ENCODE data around the gene RAPGEF5. TPM values are rescaled to one million over a fixed set of nuclear protein-coding genes. Genes with fewer than 3 reads are reported as not detected.

The RAPGEF5 gene
- total and polyA plus RNA-seq, 10 of the 15 experiments (the other 5 are each of a cell fraction or from before 2014, with no cell fraction given), result 0.38 to 4.0 (median 1.6) TPM; not detected in 1

DNA sequence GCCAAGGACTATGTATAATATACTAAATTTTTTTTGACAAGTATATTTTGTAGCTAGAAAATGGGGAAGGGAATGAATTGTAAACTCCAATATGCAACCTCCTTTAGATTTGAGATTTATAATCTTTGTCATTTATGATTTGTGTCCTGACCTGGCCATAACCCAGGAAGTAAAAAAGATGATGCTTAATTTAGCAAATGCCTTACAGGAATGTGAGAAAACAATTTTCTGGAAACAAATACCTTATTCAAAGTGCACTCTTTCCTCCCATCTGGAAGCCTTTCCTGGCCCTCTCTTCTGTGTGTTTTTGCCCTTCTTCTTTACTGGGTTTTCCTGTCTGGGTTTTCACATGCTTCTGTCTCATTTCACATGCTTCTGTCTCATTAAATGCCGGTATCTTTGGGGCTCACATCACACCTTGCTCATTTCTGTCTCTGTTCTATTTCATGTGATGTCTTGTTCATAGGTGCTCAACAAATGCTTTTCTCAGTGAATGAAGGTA is 149.2 kb downstream of the RAPGEF5 start (continued):
- TF ChIP-seq SREBF1 (IDR thresholded peaks at IDR 0.05; ENCODE audit: low read length) (no peak), SP1 (IDR thresholded peaks at IDR 0.05; ENCODE audit: low read depth, low read length) (no peak), CREM (IDR thresholded peaks at IDR 0.05; ENCODE audit: low read depth) (no peak), POLR2A (IDR thresholded peaks at IDR 0.05; ENCODE audit: low read depth, low read length) (no peak)
- TF ChIP-seq, protein P1, sequence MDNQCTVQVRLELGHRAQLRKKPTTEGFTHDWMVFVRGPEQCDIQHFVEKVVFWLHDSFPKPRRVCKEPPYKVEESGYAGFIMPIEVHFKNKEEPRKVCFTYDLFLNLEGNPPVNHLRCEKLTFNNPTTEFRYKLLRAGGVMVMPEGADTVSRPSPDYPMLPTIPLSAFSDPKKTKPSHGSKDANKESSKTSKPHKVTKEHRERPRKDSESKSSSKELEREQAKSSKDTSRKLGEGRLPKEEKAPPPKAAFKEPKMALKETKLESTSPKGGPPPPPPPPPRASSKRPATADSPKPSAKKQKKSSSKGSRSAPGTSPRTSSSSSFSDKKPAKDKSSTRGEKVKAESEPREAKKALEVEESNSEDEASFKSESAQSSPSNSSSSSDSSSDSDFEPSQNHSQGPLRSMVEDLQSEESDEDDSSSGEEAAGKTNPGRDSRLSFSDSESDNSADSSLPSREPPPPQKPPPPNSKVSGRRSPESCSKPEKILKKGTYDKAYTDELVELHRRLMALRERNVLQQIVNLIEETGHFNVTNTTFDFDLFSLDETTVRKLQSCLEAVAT (IDR thresholded peaks at IDR 0.05), result no peak
- TF ChIP-seq, protein P2, sequence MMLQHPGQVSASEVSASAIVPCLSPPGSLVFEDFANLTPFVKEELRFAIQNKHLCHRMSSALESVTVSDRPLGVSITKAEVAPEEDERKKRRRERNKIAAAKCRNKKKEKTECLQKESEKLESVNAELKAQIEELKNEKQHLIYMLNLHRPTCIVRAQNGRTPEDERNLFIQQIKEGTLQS (IDR thresholded peaks at IDR 0.05; ENCODE audit: borderline replicate concordance, extremely low read depth, low read depth, low read length), result no peak

DNA sequence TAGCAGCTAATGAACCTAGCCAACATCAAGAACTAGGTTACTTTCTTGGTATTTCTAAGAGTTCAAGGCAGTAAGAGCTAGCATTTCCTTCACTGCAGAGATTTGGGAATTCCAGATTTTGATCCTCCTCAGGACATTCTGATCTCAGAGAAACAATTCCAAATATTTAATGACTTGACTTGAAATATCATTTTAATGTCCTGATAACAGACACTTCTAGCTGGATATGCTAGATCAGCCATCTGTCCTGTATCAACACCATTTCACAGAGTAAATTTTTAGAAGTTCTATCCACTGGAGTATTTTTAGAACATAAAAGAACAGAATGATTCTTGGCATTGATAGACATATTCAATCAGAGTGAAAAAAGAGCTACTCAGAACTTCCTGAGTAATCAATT is 151.3 kb downstream of the RAPGEF5 start:
- ChIA-PET SMC1A (ENCODE audit: uncharacterized antibody, unreplicated experiment) (interaction anchor here (0.7 to 1.5 kb wide), 5 partner anchors 11 to 374 kb away, joined by 3 to 4 read pairs (median 3); no protein-coding TSS in a partner anchor), POLR2A (interaction anchor here (0.5 kb wide), 1 partner anchor 254 kb away, joined by 3 read pairs; no protein-coding TSS in a partner anchor), CTCF (interaction anchor here (0.8 to 1.4 kb wide), 3 partner anchors 9 to 95 kb away, joined by 3 read pairs; no protein-coding TSS in a partner anchor), RAD21 (ENCODE audit: unreplicated experiment) (interaction anchor here (0.7 to 1.1 kb wide), 2 partner anchors 13 to 94 kb away, joined by 3 read pairs; no protein-coding TSS in a partner anchor)
- H3K27me3 ChIP-seq (replicated peaks in 1 of 2; ENCODE audit: control insufficient read depth in 2 of 2, insufficient read depth in 2 of 2, low read length in 1 of 2), result no peaks in the 10 kb centered on the region
- DNase-seq (ENCODE audit: low read depth, low spot score) (no peak), ATAC-seq (no peak), FAIRE-seq (no peak)
- no peaks in the 10 kb centered on the region for H4K20me1 ChIP-seq (ENCODE audit: control insufficient read depth, insufficient read depth)
- BruUV-seq (replicated peaks), result no TSS peak
- H3K9me3 ChIP-seq (replicated peaks; ENCODE audit: control insufficient read depth, insufficient read depth, low read length), result no peaks in the 10 kb centered on the region
- no peak overlapping the region for H3K4me2 ChIP-seq (ENCODE audit: control insufficient read depth, insufficient read depth)
- intact Hi-C loops (cut with micrococcal nuclease; ENCODE audit: unreplicated experiment), result no loop called here
- no peaks in the 10 kb centered on the region for H3K36me3 ChIP-seq (ENCODE audit: control insufficient read depth in 2 of 2, insufficient read depth in 2 of 2, low read length in 1 of 2)
- no peak overlapping the region for H3K27ac ChIP-seq (ENCODE audit: control insufficient read depth, insufficient read depth)
- no peaks in the 10 kb centered on the region for H3K4me1 ChIP-seq (ENCODE audit: control insufficient read depth, insufficient read depth, low read length)
- no peaks in the 10 kb centered on the region for H3K79me2 ChIP-seq (ENCODE audit: control insufficient read depth, insufficient read depth, low read length)
- H2AFZ ChIP-seq (ENCODE audit: control insufficient read depth, low read depth, low read length), result no peak overlapping the region
- no peak overlapping the region for H3K9ac ChIP-seq (ENCODE audit: control insufficient read depth, insufficient read depth, low read length)
- no peak overlapping the region for H3K4me3 ChIP-seq
- TF ChIP-seq ZNF24 (IDR thresholded peaks at IDR 0.05), result no peak
- in situ Hi-C loops (cut with MboI), result no loop called here

Data from GM12878 (cell line).